ENCODE data around the gene ANKZF1.

- TF ChIP-seq CTCF (IDR thresholded peaks at IDR 0.05): no peak
- TF ChIP-seq SIN3A (IDR thresholded peaks at IDR 0.05; ENCODE audit: borderline replicate concordance, insufficient read depth, low read depth, low read length): no peak
- no peak for TF ChIP-seq POLR2AphosphoS5 (IDR thresholded peaks at IDR 0.05; ENCODE audit: low read depth, low read length)
- no peak for TF ChIP-seq TCF7L2 (IDR thresholded peaks at IDR 0.05; ENCODE audit: low read depth, low read length)
- TF ChIP-seq, protein P1, sequence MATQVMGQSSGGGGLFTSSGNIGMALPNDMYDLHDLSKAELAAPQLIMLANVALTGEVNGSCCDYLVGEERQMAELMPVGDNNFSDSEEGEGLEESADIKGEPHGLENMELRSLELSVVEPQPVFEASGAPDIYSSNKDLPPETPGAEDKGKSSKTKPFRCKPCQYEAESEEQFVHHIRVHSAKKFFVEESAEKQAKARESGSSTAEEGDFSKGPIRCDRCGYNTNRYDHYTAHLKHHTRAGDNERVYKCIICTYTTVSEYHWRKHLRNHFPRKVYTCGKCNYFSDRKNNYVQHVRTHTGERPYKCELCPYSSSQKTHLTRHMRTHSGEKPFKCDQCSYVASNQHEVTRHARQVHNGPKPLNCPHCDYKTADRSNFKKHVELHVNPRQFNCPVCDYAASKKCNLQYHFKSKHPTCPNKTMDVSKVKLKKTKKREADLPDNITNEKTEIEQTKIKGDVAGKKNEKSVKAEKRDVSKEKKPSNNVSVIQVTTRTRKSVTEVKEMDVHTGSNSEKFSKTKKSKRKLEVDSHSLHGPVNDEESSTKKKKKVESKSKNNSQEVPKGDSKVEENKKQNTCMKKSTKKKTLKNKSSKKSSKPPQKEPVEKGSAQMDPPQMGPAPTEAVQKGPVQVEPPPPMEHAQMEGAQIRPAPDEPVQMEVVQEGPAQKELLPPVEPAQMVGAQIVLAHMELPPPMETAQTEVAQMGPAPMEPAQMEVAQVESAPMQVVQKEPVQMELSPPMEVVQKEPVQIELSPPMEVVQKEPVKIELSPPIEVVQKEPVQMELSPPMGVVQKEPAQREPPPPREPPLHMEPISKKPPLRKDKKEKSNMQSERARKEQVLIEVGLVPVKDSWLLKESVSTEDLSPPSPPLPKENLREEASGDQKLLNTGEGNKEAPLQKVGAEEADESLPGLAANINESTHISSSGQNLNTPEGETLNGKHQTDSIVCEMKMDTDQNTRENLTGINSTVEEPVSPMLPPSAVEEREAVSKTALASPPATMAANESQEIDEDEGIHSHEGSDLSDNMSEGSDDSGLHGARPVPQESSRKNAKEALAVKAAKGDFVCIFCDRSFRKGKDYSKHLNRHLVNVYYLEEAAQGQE (IDR thresholded peaks at IDR 0.05; ENCODE audit: insufficient read depth in 1 of 2, low read depth in 2 of 2, low read length in 1 of 2): no peak
Measured at GRCh38 chr2:219247678-219248642, 18.4 kb downstream of the ANKZF1 start.
